Measurements from ENCODE around the gene SKAP1. TPM values are rescaled to one million over a fixed set of nuclear protein-coding genes. Genes with fewer than 3 reads are reported as not detected.

SKAP1 gene
- total and polyA plus RNA-seq, 7 donors, result 0.09 to 1.0 (median 0.42) TPM; not detected in 2

- peak; percentile 90 to 93 for DNase-seq
- intact Hi-C loops (cut with DNase I), result loop anchor here in 1 of 2 donors (2.0 kb wide), 1 partner anchor 23 kb away; no protein-coding TSS in a partner anchor
- WGBS, 3 donors, result 0% methylated on average over 59 to 64 of the region's 64 CpGs
- Histone ChIP-seq H3K27ac (peak within 1 kb of the TSS; percentile 98), H3K36me3 (ENCODE audit: insufficient read depth in 1 of 2, low read depth in 1 of 2) (peaks cover 0 to 4% of the 10 kb centered on the region in 2 donors), H3K4me3 (peak within 1 kb of the TSS; percentile 96), H3K9me3 (peaks cover 4% of the 10 kb centered on the region), H3K27me3 (ENCODE audit: insufficient read depth in 3 of 3, low read length in 2 of 3) (no peaks in the 10 kb centered on the region), H3K4me1 (peaks cover 23% of the 10 kb centered on the region)
- TF ChIP-seq CTCF (IDR thresholded peaks at IDR 0.05), result no peak
- ATAC-seq, result peak; percentile 96 to 98 (median 97)
Measured at GRCh38 chr17:48107137-48108055, 322.6 kb downstream of the SKAP1 start, which contains the start of gene SNX11. Gene SNX11, plus strand, starts transcription at chr17:48107766. Its CDS starts 4,278 bp downstream, at chr17:48112044.

GRCh38 chr17:48106802-48107136 lies 323.2 kb downstream of the SKAP1 start:
- ATAC-seq (no peak), DNase-seq (no peak)
- Histone ChIP-seq H3K4me1 (peaks cover 23% of the 10 kb centered on the region), H3K9me3 (peaks cover 4% of the 10 kb centered on the region), H3K36me3 (ENCODE audit: insufficient read depth in 1 of 2, low read depth in 1 of 2) (no peaks in the 10 kb centered on the region), H3K4me3 (peak overlapping the region; percentile 96), H3K27ac (peak overlapping the region; percentile 98), H3K27me3 (ENCODE audit: insufficient read depth in 3 of 3, low read length in 2 of 3) (no peaks in the 10 kb centered on the region)
- no peak for TF ChIP-seq CTCF (IDR thresholded peaks at IDR 0.05)
- intact Hi-C loops (cut with DNase I), result loop anchor here in 1 of 2 donors (2.0 kb wide), 1 partner anchor 24 kb away; no protein-coding TSS in a partner anchor
- 37 to 39% (median 39%) methylated on average over 13 of the region's 13 CpGs for WGBS, 3 donors

GRCh38 chr17:48104440-48104839 lies 325.6 kb downstream of the SKAP1 start:
- Histone ChIP-seq H3K27ac (no peak overlapping the region), H3K9me3 (peaks cover 4% of the 10 kb centered on the region), H3K4me3 (no peak overlapping the region), H3K27me3 (ENCODE audit: insufficient read depth in 3 of 3, low read length in 2 of 3) (no peaks in the 10 kb centered on the region), H3K36me3 (ENCODE audit: insufficient read depth in 1 of 2, low read depth in 1 of 2) (no peaks in the 10 kb centered on the region), H3K4me1 (peaks cover 26% of the 10 kb centered on the region)
- intact Hi-C loops (cut with DNase I), result no loop called here
- DNase-seq, result no peak
- no peak for TF ChIP-seq CTCF (IDR thresholded peaks at IDR 0.05)
- no peak for ATAC-seq
- WGBS, 3 donors, result 82 to 89% (median 83%) methylated on average over 7 of the region's 7 CpGs

GRCh38 chr17:48102798-48103715 lies 327.0 kb downstream of the SKAP1 start:
- no peaks in the 10 kb centered on the region for H3K36me3 ChIP-seq (ENCODE audit: insufficient read depth in 1 of 2, low read depth in 1 of 2)
- no peak for TF ChIP-seq CTCF (IDR thresholded peaks at IDR 0.05)
- no peak for ATAC-seq
- H3K9me3 ChIP-seq, result peaks cover 4% of the 10 kb centered on the region
- 76 to 78% (median 77%) methylated on average over 14 of the region's 14 CpGs for WGBS, 3 donors
- intact Hi-C loops (cut with DNase I), result no loop called here
- peaks cover 12% of the 10 kb centered on the region for H3K4me1 ChIP-seq
- no peak overlapping the region for H3K27ac ChIP-seq
- no peak overlapping the region for H3K4me3 ChIP-seq
- no peak for DNase-seq
- no peaks in the 10 kb centered on the region for H3K27me3 ChIP-seq (ENCODE audit: insufficient read depth in 3 of 3, low read length in 2 of 3)
